CD4-positive, alpha-beta memory T cell (primary cell): ENCODE results near the gene B4GALNT1. TPM values are rescaled to one million over a fixed set of nuclear protein-coding genes. Genes with fewer than 3 reads are reported as not detected.

Experiments
- CTCF ChIA-PET: fragments of 350-600 bp; sonication (Branson Sonifier 250); formaldehyde crosslinking; loops from one replicate; lab custom pipeline; 2021; ENCODE audit warnings: inconsistent platforms; ENCODE audit not compliant: partially characterized antibody; lab: Charles Lee
- POLR2A ChIA-PET: fragments of 350-600 bp; sonication (Branson Sonifier 250); formaldehyde crosslinking; loops from one replicate; lab custom pipeline; 2021; ENCODE audit not compliant: partially characterized antibody; lab: Charles Lee
- DNase-seq, 5 donors: peaks; one replicate each; pipeline versions ENCODE4 v3.0.0 to v3.0.0-alpha.2; 2020 to 2022; ENCODE audit warnings: mixed read lengths in 1 of 5
- H3K27ac ChIP-seq: one replicate; pipeline ENCODE4 v1.7.0; 2013; ENCODE audit warnings: low read depth, low read length
- H3K27me3 ChIP-seq: 2 replicates; pipeline ENCODE4 v1.7.0; 2013; ENCODE audit warnings: mild to moderate bottlenecking, low read length, moderate library complexity; ENCODE audit not compliant: insufficient read depth
- H3K36me3 ChIP-seq: 2 replicates; pipeline ENCODE4 v1.7.0; 2013; ENCODE audit warnings: mild to moderate bottlenecking, low read length, moderate library complexity; ENCODE audit not compliant: insufficient read depth
- H3K4me1 ChIP-seq: 2 replicates; pipeline ENCODE4 v1.7.0; 2013; ENCODE audit warnings: mild to moderate bottlenecking, low read length, moderate library complexity; ENCODE audit not compliant: insufficient read depth
- H3K4me3 ChIP-seq, 2 donors: one replicate each; pipeline ENCODE4 v1.7.0; 2013; ENCODE audit warnings: low read length in 2 of 2, mild to moderate bottlenecking in 1 of 2
- H3K9me3 ChIP-seq, 2 donors: one replicate each; pipeline ENCODE4 v1.7.0; 2013; ENCODE audit warnings: low read length in 2 of 2, control low read depth in 1 of 2; ENCODE audit not compliant: control insufficient read depth in 1 of 2
- H3K27ac Mint-ChIP-seq, 7 donors: one replicate each; pipeline ENCODE4 v1.8.0; 2020 to 2021; ENCODE audit warnings: mixed read lengths in 7 of 7, mild to moderate bottlenecking in 6 of 7, inconsistent platforms in 3 of 7, moderate library complexity in 3 of 7
- H3K27me3 Mint-ChIP-seq, 2 donors: one replicate each; pipeline ENCODE4 v1.8.0; 2020 to 2021; ENCODE audit warnings: mixed read lengths in 2 of 2
- H3K36me3 Mint-ChIP-seq, 2 donors: one replicate each; pipeline ENCODE4 v1.8.0; 2020 to 2021; ENCODE audit warnings: mixed read lengths in 2 of 2, inconsistent platforms in 1 of 2, mild to moderate bottlenecking in 1 of 2
- H3K4me1 Mint-ChIP-seq, 4 donors: one replicate each; pipeline ENCODE4 v1.8.0; 2020 to 2021; ENCODE audit warnings: mixed read lengths in 4 of 4, mild to moderate bottlenecking in 1 of 4
- H3K4me3 Mint-ChIP-seq, 8 donors: one replicate each; pipeline ENCODE4 v1.8.0; 2020 to 2021; ENCODE audit warnings: mixed read lengths in 8 of 8, mild to moderate bottlenecking in 7 of 8, moderate library complexity in 6 of 8, inconsistent platforms in 3 of 8
- H3K9me3 Mint-ChIP-seq, 8 donors: one replicate each; pipeline ENCODE4 v1.8.0; 2020 to 2021; ENCODE audit warnings: mixed read lengths in 8 of 8, mild to moderate bottlenecking in 5 of 8, inconsistent platforms in 3 of 8, moderate library complexity in 1 of 8
- intact Hi-C: fragments of 100-400 bp; cut with micrococcal nuclease; formaldehyde crosslinking; loops from one replicate; pipeline ENCODE4 v1.15.1; 2023
- polyA plus RNA-seq, 2 donors: library from polyadenylated mRNA; unstranded; fragments of 300-500 nt; fragmentation: Illumina TruSeq; gene quantifications; one replicate each; pipeline ENCODE4 v1.2.3, GENCODE V29; 2021
- total RNA-seq, 2 experiments: library from RNA; stranded (reverse); gene quantifications; one replicate each; pipeline ENCODE4 v1.2.3, GENCODE V29; 2021

The B4GALNT1 gene
- total and polyA plus RNA-seq, 4 experiments from 2014 or later: not detected

DNA sequence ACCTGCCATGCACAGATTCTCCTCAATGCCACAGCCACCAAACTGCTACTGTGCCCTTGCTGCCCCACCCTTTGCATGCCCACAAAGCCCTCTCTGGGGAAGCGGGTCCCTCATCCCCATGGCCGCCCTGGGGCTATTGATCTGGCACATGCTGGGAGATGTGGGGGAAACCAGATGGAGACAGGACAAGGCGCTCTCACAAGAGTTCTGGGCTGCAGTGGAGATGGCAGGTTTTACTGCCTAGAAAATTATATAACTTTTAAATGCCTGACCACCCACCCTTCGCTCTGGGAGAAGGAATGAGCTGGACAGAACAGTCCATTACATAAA lies 52.6 kb downstream of the B4GALNT1 start:
- intact Hi-C loops: no loop called here

DNA sequence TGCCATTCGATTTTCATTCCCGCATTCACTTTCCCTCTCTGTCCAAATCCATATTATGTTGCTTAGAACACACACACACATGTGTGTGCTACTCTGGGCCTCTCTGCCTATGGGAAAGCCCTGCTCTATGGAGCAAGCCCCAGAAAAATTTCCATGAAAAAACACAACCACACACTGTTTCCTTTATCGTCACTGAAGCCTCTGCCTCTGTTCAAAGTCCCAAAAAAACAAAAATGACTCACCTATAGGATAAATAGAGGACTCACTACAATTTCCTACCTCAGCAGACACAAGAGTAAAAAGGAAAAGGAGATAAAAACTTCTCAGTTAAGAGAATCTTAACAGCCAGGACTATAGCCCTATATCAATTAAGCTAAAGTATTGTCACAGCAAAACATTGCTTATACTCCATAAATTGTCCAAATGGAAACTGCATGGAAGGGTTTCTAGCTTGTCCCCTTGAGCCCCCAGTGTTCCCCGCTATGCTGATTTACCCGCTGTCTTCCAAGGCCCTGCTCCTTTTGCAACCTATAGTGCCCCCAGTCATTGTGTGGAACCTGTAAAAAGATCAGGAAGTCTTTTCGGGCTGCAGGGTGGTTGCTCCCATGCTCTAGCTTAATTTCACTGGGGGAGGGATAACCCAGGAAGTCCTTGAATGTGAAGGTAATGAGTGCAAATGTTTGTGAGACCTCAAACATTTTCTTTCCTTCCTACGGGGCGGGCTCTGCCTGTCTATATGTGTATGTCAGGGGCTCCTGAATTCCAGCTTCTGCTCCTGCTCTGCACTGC lies 53.1 kb downstream of the B4GALNT1 start:
- H3K4me1 ChIP-seq: no peaks in the 10 kb centered on the region
- POLR2A ChIA-PET: interaction anchor here (1.0 kb wide), 1 partner anchor 121 kb away, joined by 3 read pairs; no protein-coding TSS in a partner anchor
- intact Hi-C loops: no loop called here

More for the DNA sequence above, 52.6 kb downstream of the B4GALNT1 start:
- Histone ChIP-seq H3K27ac (no peak overlapping the region), H3K4me3 (no peak overlapping the region), H3K27me3 (no peaks in the 10 kb centered on the region), H3K36me3 (no peaks in the 10 kb centered on the region), H3K9me3 (no peaks in the 10 kb centered on the region), H3K4me1 (no peaks in the 10 kb centered on the region)
- Mint-ChIP-seq H3K4me3 (no peak overlapping the region), H3K27me3 (peaks cover 6 to 9% of the 10 kb centered on the region in 2 donors), H3K9me3 (peaks cover 0 to 2% (median 0%) of the 10 kb centered on the region in 8 donors), H3K36me3 (no peaks in the 10 kb centered on the region), H3K4me1 (peaks cover 3 to 7% (median 5%) of the 10 kb centered on the region in 4 donors), H3K27ac (peak overlapping the region in 2 of 7 donors; percentile 31 to 46)
- DNase-seq: no peak
- ChIA-PET POLR2A (interaction anchor here (1.0 to 1.2 kb wide), 2 partner anchors 11 to 122 kb away, joined by 3 read pairs; partner anchors contain the start of gene PIP4K2C), CTCF (interaction anchor here (0.8 to 6.8 kb wide), 6 partner anchors 10 to 122 kb away, joined by 3 to 124 read pairs (median 28); partner anchors contain the start of gene B4GALNT1)

DNA sequence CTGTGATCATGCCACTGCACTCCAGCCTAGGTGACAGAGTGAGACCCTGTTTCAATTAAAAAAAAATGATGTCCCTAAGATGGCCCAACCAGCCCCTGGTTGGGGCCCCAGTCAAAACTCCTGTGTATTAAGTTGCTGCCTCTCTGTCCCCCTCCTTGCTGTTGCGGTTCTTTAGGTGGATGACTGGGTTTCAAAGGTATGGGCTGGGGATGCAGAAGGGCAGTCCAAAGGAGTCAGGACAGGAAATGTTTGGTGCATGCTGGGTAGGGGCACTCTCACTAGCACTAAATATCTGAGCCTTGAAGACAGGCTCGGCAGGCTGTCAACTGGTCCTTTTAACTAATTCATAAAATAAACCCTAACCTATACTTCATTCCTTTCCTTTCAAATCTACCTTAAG lies 54.0 kb downstream of the B4GALNT1 start:
- peaks cover 3 to 7% (median 5%) of the 10 kb centered on the region in 4 donors for H3K4me1 Mint-ChIP-seq
- no peak overlapping the region for H3K27ac Mint-ChIP-seq
- Histone ChIP-seq H3K4me1 (no peaks in the 10 kb centered on the region), H3K27me3 (no peaks in the 10 kb centered on the region), H3K36me3 (no peaks in the 10 kb centered on the region), H3K27ac (no peak overlapping the region), H3K9me3 (no peaks in the 10 kb centered on the region), H3K4me3 (no peak overlapping the region)
- peaks cover 6% of the 10 kb centered on the region in 2 donors for H3K27me3 Mint-ChIP-seq
- intact Hi-C loops: no loop called here
- ChIA-PET POLR2A (no interaction called here), CTCF (interaction anchor here (6.8 kb wide), 1 partner anchor 52 kb away, joined by 124 read pairs; the partner anchor contains the start of gene B4GALNT1)
- H3K9me3 Mint-ChIP-seq: no peaks in the 10 kb centered on the region
- H3K36me3 Mint-ChIP-seq: no peaks in the 10 kb centered on the region
- no peak for DNase-seq
- no peak overlapping the region for H3K4me3 Mint-ChIP-seq

More for the DNA sequence above, 53.1 kb downstream of the B4GALNT1 start:
- Histone ChIP-seq H3K27ac (no peak overlapping the region), H3K36me3 (no peaks in the 10 kb centered on the region), H3K27me3 (no peaks in the 10 kb centered on the region), H3K4me3 (no peak overlapping the region), H3K9me3 (no peaks in the 10 kb centered on the region)
- no peaks in the 10 kb centered on the region for H3K9me3 Mint-ChIP-seq
- DNase-seq: no peak
- CTCF ChIA-PET: interaction anchor here (1.0 to 6.8 kb wide), 5 partner anchors 28 to 121 kb away, joined by 3 to 124 read pairs (median 50); partner anchors contain the start of gene B4GALNT1
- H3K4me3 Mint-ChIP-seq: no peak overlapping the region
- H3K4me1 Mint-ChIP-seq: peaks cover 3 to 7% (median 5%) of the 10 kb centered on the region in 4 donors
- no peaks in the 10 kb centered on the region for H3K36me3 Mint-ChIP-seq
- peaks cover 6 to 9% of the 10 kb centered on the region in 2 donors for H3K27me3 Mint-ChIP-seq
- H3K27ac Mint-ChIP-seq: peak overlapping the region in 2 of 7 donors; percentile 31 to 46

DNA sequence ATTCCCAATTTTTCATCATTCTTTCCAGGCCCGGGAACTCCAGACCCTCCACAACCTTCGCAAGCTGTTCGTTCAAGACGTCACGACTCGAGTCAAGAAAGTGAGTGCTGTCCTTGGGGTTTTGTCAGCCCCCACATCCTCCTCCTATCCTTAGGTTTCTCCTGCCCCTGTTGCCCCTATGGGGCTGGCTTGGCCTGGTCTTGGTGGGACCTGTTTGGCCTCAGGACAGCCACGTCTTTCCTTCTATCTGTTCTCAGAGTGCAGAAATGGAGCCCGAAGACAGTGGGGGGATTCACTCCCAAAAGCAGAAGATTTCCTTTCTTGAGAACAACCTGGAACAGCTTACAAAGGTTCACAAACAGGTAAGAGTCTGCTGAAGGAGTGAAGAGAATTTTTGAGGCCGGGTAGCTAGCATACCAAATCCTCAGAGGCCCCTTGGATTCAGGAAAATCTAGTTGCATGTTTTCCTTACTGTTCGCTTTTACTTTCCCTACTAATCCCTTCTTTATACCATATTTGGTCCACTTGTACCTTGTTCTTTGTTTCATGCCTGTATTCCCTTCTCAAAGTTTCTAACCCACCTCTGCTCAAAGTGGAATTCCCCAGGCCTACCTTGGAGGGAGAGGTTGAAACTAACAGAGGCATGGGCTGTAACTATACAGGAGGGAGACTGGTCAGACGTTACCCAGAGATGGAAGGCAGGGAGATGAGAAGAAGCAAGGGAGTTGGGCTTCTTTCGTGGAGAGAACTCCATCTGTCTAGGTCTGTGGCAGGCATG lies 54.8 kb downstream of the B4GALNT1 start:
- ChIA-PET CTCF (no interaction called here), POLR2A (no interaction called here)
- Mint-ChIP-seq H3K4me1 (peaks cover under 1 to 2% (median 1%) of the 10 kb centered on the region in 4 donors), H3K36me3 (no peaks in the 10 kb centered on the region), H3K27ac (no peak overlapping the region), H3K4me3 (no peak overlapping the region), H3K27me3 (peaks cover 2 to 3% of the 10 kb centered on the region in 2 donors), H3K9me3 (no peaks in the 10 kb centered on the region)
- DNase-seq: no peak
- Histone ChIP-seq H3K27me3 (no peaks in the 10 kb centered on the region), H3K4me3 (no peak overlapping the region), H3K36me3 (no peaks in the 10 kb centered on the region), H3K9me3 (no peaks in the 10 kb centered on the region), H3K27ac (no peak overlapping the region), H3K4me1 (no peaks in the 10 kb centered on the region)
- intact Hi-C loops: no loop called here

DNA sequence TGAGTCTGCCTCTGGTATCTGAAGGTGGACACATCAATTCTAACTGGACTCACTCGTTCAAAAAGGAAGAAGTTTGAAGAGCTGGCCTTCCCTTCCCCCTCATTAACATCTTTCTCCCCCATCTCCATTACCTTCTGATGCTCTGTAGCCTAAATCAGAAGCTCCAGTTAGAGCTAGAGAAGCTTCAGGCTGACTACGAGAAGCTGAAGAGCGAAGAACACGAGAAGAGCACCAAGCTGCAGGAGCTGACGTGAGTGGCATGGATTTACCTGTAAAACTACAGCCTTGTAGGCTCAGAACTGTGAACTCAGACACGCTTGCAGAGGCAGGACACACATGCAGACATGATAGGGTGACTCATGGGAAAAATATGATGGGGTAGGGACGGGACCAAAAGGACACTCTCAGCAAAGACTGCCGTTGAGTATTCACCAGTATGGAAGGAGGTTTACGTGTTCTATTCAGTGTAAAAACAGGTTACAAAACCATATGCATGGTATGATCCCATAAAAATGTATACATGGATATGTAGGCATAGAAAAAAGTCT lies 56.3 kb downstream of the B4GALNT1 start:
- no peak overlapping the region for H3K27ac ChIP-seq
- no peak for DNase-seq
- H3K27me3 Mint-ChIP-seq: peaks cover 0 to 3% of the 10 kb centered on the region in 2 donors
- H3K27me3 ChIP-seq: no peaks in the 10 kb centered on the region
- H3K4me3 ChIP-seq: no peak overlapping the region
- intact Hi-C loops: no loop called here
- POLR2A ChIA-PET: no interaction called here
- no peak overlapping the region for H3K4me3 Mint-ChIP-seq
- no peaks in the 10 kb centered on the region for H3K36me3 ChIP-seq
- no peaks in the 10 kb centered on the region for H3K9me3 ChIP-seq
- no peak overlapping the region for H3K27ac Mint-ChIP-seq
- H3K4me1 ChIP-seq: no peaks in the 10 kb centered on the region
- H3K4me1 Mint-ChIP-seq: no peaks in the 10 kb centered on the region
- peaks cover 0 to 3% of the 10 kb centered on the region in 2 donors for H3K36me3 Mint-ChIP-seq
- no peaks in the 10 kb centered on the region for H3K9me3 Mint-ChIP-seq
- CTCF ChIA-PET: interaction anchor here (1.1 to 1.8 kb wide), 3 partner anchors 8 to 165 kb away, joined by 3 to 6 read pairs (median 4); no protein-coding TSS in a partner anchor
